WTC11 (cell line): ENCODE data around the gene CNTNAP2.

ENCODE experiments used
- CBFB ChIP-seq: sonication (generic); formaldehyde crosslinking; IDR thresholded peaks from 2 replicates; pipeline ENCODE4 v1.8.1; 2022; ENCODE audit warnings: mild to moderate bottlenecking, low read depth, missing genetic modification reagents
- ELF4 ChIP-seq: sonication (generic); formaldehyde crosslinking; IDR thresholded peaks from 2 replicates; pipeline ENCODE4 v1.8.1; 2022; ENCODE audit warnings: low read depth, mild to moderate bottlenecking, moderate library complexity, missing genetic modification reagents
- EMX1 ChIP-seq: fragments of 250-450 bp; sonication (Bioruptor Pico); IDR thresholded peaks from 2 replicates; pipeline ENCODE4 v1.8.0; 2021; ENCODE audit warnings: mild to moderate bottlenecking
- ETV6 ChIP-seq: sonication (generic); formaldehyde crosslinking; IDR thresholded peaks from 2 replicates; pipeline ENCODE4 v1.8.1; 2022; ENCODE audit warnings: mild to moderate bottlenecking, missing genetic modification reagents
- NR2C2 ChIP-seq: sonication (generic); formaldehyde crosslinking; IDR thresholded peaks from 2 replicates; pipeline ENCODE4 v1.8.0; 2022; ENCODE audit warnings: mild to moderate bottlenecking, missing genetic modification reagents
- TEAD4 ChIP-seq: sonication (generic); formaldehyde crosslinking; IDR thresholded peaks from 2 replicates; pipeline ENCODE4 v1.8.0; 2022; ENCODE audit warnings: mild to moderate bottlenecking, missing genetic modification reagents
- ZNF121 ChIP-seq: sonication (generic); formaldehyde crosslinking; IDR thresholded peaks from 2 replicates; pipeline ENCODE4 v1.8.0; 2023; ENCODE audit warnings: missing genetic modification reagents
- TF ChIP-seq, protein P1 (sequence below): fragments of 200-600 bp; IDR thresholded peaks from 2 replicates; pipeline ENCODE4 v1.8.0; 2022; ENCODE audit warnings: antibody characterized with exemption
- TF ChIP-seq, protein P2 (sequence below): sonication (generic); formaldehyde crosslinking; IDR thresholded peaks from 2 replicates; pipeline ENCODE4 v1.8.0; 2022; ENCODE audit warnings: mild to moderate bottlenecking, missing genetic modification reagents
- TF ChIP-seq, protein P3 (sequence below): sonication (generic); formaldehyde crosslinking; IDR thresholded peaks from 2 replicates; pipeline ENCODE4 v1.8.0; 2022; ENCODE audit warnings: mild to moderate bottlenecking, missing genetic modification reagents
- TF ChIP-seq, protein P4 (sequence below): sonication (generic); formaldehyde crosslinking; IDR thresholded peaks from 2 replicates; pipeline ENCODE4 v1.8.1; 2023; ENCODE audit warnings: mild to moderate bottlenecking, missing genetic modification reagents, moderate library complexity
- TF ChIP-seq, protein P5 (sequence below): sonication (generic); formaldehyde crosslinking; IDR thresholded peaks from 2 replicates; pipeline ENCODE4 v1.8.1; 2023; ENCODE audit warnings: mild to moderate bottlenecking, missing genetic modification reagents
- TF ChIP-seq, protein P6 (sequence below): sonication (generic); formaldehyde crosslinking; IDR thresholded peaks from 2 replicates; pipeline ENCODE4 v1.8.1; 2022; ENCODE audit warnings: missing genetic modification reagents, borderline replicate concordance

DNA sequence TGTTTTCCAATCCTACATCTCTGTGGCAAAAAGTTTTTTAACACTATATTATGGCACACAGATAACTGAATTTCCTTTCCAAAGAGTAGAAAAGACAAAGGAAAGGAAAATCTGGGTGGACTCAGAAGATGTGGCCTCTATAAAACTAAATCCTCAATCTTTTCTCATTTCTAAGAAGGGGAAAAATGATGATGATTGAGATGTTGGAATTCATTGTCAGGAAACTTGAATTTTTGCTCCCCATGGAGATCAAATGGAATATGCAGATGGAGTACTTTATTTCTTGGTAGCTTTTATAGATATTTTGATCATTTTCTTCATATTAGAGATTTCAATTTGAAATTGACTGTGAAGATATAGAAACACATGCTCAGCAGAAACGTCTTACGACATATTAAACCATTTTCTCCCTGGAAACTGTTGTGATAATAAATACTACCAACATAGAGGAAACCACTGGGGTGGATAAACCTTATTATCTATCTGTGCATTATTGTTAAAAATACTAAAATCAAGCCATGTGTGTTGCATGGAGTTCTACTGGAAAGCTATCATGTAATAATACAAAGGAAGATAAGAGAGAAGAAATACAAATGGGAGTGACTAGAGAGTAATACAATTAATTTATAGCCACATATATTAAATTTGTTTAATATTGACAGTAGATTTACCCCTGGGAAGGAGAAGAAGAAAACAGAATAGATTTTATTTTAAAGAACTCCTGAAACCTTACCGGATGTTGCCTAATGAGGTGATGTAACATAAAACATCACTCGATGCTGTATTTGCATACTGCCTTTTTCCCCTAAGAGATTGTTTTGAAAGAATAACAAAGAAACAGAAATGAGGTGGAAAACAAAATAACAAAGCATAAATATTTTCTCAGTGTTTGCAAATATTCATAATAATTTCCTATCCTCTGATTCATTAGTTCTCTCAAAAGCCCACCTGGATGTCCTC lies 1542.7 kb downstream of the CNTNAP2 start:
- TF ChIP-seq, protein P1, sequence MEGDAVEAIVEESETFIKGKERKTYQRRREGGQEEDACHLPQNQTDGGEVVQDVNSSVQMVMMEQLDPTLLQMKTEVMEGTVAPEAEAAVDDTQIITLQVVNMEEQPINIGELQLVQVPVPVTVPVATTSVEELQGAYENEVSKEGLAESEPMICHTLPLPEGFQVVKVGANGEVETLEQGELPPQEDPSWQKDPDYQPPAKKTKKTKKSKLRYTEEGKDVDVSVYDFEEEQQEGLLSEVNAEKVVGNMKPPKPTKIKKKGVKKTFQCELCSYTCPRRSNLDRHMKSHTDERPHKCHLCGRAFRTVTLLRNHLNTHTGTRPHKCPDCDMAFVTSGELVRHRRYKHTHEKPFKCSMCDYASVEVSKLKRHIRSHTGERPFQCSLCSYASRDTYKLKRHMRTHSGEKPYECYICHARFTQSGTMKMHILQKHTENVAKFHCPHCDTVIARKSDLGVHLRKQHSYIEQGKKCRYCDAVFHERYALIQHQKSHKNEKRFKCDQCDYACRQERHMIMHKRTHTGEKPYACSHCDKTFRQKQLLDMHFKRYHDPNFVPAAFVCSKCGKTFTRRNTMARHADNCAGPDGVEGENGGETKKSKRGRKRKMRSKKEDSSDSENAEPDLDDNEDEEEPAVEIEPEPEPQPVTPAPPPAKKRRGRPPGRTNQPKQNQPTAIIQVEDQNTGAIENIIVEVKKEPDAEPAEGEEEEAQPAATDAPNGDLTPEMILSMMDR: no peak
- no peak for TF ChIP-seq ETV6 (CRISPR knock-in tag)
- no peak for TF ChIP-seq CBFB (CRISPR knock-in tag)
- TF ChIP-seq ELF4 (CRISPR knock-in tag): no peak
- TF ChIP-seq, protein P2, sequence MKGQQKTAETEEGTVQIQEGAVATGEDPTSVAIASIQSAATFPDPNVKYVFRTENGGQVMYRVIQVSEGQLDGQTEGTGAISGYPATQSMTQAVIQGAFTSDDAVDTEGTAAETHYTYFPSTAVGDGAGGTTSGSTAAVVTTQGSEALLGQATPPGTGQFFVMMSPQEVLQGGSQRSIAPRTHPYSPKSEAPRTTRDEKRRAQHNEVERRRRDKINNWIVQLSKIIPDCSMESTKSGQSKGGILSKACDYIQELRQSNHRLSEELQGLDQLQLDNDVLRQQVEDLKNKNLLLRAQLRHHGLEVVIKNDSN (CRISPR knock-in tag): no peak
- TF ChIP-seq, protein P3, sequence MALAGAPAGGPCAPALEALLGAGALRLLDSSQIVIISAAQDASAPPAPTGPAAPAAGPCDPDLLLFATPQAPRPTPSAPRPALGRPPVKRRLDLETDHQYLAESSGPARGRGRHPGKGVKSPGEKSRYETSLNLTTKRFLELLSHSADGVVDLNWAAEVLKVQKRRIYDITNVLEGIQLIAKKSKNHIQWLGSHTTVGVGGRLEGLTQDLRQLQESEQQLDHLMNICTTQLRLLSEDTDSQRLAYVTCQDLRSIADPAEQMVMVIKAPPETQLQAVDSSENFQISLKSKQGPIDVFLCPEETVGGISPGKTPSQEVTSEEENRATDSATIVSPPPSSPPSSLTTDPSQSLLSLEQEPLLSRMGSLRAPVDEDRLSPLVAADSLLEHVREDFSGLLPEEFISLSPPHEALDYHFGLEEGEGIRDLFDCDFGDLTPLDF: no peak
- TF ChIP-seq TEAD4 (CRISPR knock-in tag): no peak
- TF ChIP-seq, protein P4, sequence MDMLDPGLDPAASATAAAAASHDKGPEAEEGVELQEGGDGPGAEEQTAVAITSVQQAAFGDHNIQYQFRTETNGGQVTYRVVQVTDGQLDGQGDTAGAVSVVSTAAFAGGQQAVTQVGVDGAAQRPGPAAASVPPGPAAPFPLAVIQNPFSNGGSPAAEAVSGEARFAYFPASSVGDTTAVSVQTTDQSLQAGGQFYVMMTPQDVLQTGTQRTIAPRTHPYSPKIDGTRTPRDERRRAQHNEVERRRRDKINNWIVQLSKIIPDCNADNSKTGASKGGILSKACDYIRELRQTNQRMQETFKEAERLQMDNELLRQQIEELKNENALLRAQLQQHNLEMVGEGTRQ: no peak
- TF ChIP-seq, protein P5, sequence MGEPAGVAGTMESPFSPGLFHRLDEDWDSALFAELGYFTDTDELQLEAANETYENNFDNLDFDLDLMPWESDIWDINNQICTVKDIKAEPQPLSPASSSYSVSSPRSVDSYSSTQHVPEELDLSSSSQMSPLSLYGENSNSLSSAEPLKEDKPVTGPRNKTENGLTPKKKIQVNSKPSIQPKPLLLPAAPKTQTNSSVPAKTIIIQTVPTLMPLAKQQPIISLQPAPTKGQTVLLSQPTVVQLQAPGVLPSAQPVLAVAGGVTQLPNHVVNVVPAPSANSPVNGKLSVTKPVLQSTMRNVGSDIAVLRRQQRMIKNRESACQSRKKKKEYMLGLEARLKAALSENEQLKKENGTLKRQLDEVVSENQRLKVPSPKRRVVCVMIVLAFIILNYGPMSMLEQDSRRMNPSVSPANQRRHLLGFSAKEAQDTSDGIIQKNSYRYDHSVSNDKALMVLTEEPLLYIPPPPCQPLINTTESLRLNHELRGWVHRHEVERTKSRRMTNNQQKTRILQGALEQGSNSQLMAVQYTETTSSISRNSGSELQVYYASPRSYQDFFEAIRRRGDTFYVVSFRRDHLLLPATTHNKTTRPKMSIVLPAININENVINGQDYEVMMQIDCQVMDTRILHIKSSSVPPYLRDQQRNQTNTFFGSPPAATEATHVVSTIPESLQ: no peak
- TF ChIP-seq NR2C2: no peak
- TF ChIP-seq EMX1 (CRISPR knock-in tag): no peak
- TF ChIP-seq, protein P6, sequence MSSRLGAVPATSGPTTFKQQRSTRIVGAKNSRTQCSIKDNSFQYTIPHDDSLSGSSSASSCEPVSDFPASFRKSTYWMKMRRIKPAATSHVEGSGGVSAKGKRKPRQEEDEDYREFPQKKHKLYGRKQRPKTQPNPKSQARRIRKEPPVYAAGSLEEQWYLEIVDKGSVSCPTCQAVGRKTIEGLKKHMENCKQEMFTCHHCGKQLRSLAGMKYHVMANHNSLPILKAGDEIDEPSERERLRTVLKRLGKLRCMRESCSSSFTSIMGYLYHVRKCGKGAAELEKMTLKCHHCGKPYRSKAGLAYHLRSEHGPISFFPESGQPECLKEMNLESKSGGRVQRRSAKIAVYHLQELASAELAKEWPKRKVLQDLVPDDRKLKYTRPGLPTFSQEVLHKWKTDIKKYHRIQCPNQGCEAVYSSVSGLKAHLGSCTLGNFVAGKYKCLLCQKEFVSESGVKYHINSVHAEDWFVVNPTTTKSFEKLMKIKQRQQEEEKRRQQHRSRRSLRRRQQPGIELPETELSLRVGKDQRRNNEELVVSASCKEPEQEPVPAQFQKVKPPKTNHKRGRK (CRISPR knock-in tag): no peak
- TF ChIP-seq ZNF121: no peak
